GM19468 (cell line): Measurements from ENCODE around the gene UTF1.
"Not testable (repeated sequence)": the region's sequence is repeated elsewhere in the genome, so short reads cannot be mapped to it uniquely, and the experiment has no call there.

Experiments
- ATAC-seq: cut with Tn5 transposase; IDR thresholded peaks from one replicate; pipeline ENCODE4 v1.9.1; 2021; ENCODE audit warnings: mild to moderate bottlenecking, moderate library complexity, moderate number of reproducible peaks; ENCODE audit not compliant: unreplicated experiment; ENCODE audit errors: extremely low read depth

Gene UTF1

GRCh38 chr10:133207627-133208026 is 22.4 kb upstream of the UTF1 start:
- no peak for ATAC-seq

GRCh38 chr10:133208466-133208865 is 21.6 kb upstream of the UTF1 start:
- ATAC-seq, result no peak

- no peak for ATAC-seq
These were observed 20.9 kb upstream of the UTF1 start for GRCh38 chr10:133209117-133209516.

GRCh38 chr10:133209641-133210040 is 20.4 kb upstream of the UTF1 start:
- ATAC-seq, result no peak

- ATAC-seq, result no peak
These were observed 19.4 kb upstream of the UTF1 start for GRCh38 chr10:133210398-133211140.

GRCh38 chr10:133211141-133211830 is 18.7 kb upstream of the UTF1 start:
- ATAC-seq, result no peak

GRCh38 chr10:133211959-133212852 is 17.8 kb upstream of the UTF1 start:
- ATAC-seq, result no peak

GRCh38 chr10:133212853-133213494 is 17.0 kb upstream of the UTF1 start:
- ATAC-seq, result no peak

GRCh38 chr10:133213641-133214467 is 16.2 kb upstream of the UTF1 start:
- ATAC-seq, result no peak

- no peak for ATAC-seq
These were observed 15.3 kb upstream of the UTF1 start for GRCh38 chr10:133214468-133215410.

GRCh38 chr10:133215586-133215985 is 14.4 kb upstream of the UTF1 start:
- ATAC-seq, result no peak

GRCh38 chr10:133216776-133217175 is 13.2 kb upstream of the UTF1 start:
- no peak for ATAC-seq

GRCh38 chr10:133217800-133218589 is 12.0 kb upstream of the UTF1 start:
- ATAC-seq, result no peak

- no peak for ATAC-seq
These were observed 11.1 kb upstream of the UTF1 start for GRCh38 chr10:133218891-133219290.

- ATAC-seq, result no peak
These were observed 10.2 kb upstream of the UTF1 start for GRCh38 chr10:133219782-133220181.

- no peak for ATAC-seq
These were observed 8.7 kb upstream of the UTF1 start for GRCh38 chr10:133221331-133221730.

GRCh38 chr10:133221756-133222155 is 8.3 kb upstream of the UTF1 start:
- not testable (repeated sequence) for ATAC-seq

GRCh38 chr10:133224076-133224475 is 5.9 kb upstream of the UTF1 start:
- ATAC-seq, result no peak
